GM12878 (cell line): ENCODE measurements around the gene EXD3. TPM values are rescaled to one million over a fixed set of nuclear protein-coding genes. Genes with fewer than 3 reads are reported as not detected.
A peak's percentile ranks its signal among the peaks of the same experiment; 100 is the strongest.

Source experiments
- ATAC-seq: fragments of 200-7000 bp; cut with Tn5 transposase; 3 replicates; pipeline ENCODE4 v1.9.1; 2020; ENCODE audit warnings: mild to moderate bottlenecking, moderate library complexity
- BruUV-seq: library from RNA; stranded (reverse); fragments of 400-500 nt; replicated peaks from 2 replicates; lab custom pipeline; 2021; lab: Mats Ljungman, UMichigan
- CTCF ChIA-PET: fragments of 300-600 bp; sonication (Branson Sonifier 250); formaldehyde crosslinking; extraction: SDS; loops from one replicate; lab custom pipeline; 2021; ENCODE audit warnings: inconsistent platforms; lab: Yijun Ruan, JAX
- POLR2A ChIA-PET: fragments of 350-600 bp; formaldehyde crosslinking; extraction: SDS; loops from one replicate; lab custom pipeline; 2021; ENCODE audit warnings: inconsistent platforms; lab: Charles Lee
- RAD21 ChIA-PET: fragments of 300-600 bp; sonication (Branson Sonifier 250); formaldehyde crosslinking; loops from one replicate; lab custom pipeline; 2023; ENCODE audit warnings: antibody characterized with exemption; ENCODE audit not compliant: unreplicated experiment; lab: Charles Lee
- SMC1A ChIA-PET: fragments of 300-600 bp; sonication (Branson Sonifier 250); formaldehyde crosslinking; loops from one replicate; lab custom pipeline; 2023; ENCODE audit not compliant: unreplicated experiment, uncharacterized antibody; lab: Charles Lee
- DNase-seq: peaks from one replicate; pipeline ENCODE4 v3.0.0-alpha.2; 2011; ENCODE audit warnings: low read depth, low spot score
- FAIRE-seq: peaks from 3 replicates; lab custom pipeline; 2011; peaks lifted over from hg19 to GRCh38; lab: Jason Lieb, UNC
- H2AFZ ChIP-seq: 2 replicates; pipeline ENCODE4 v1.6.0; 2011; ENCODE audit warnings: low read depth, low read length, control low read depth; ENCODE audit not compliant: control insufficient read depth
- H3K27ac ChIP-seq: 2 replicates; pipeline ENCODE4 v1.5.1; 2011; ENCODE audit warnings: control low read depth; ENCODE audit not compliant: control insufficient read depth, insufficient read depth
- H3K27me3 ChIP-seq, 2 experiments: replicated peaks in 1 of 2; 2 replicates each; pipeline versions ENCODE4 v1.6.0 to v1.6.1; 2011; ENCODE audit warnings: low read length in 1 of 2; ENCODE audit not compliant: control insufficient read depth in 2 of 2, insufficient read depth in 2 of 2
- H3K36me3 ChIP-seq, 2 experiments: 2 replicates each; pipeline ENCODE4 v1.5.1; 2011; ENCODE audit warnings: low read length in 1 of 2; ENCODE audit not compliant: control insufficient read depth in 2 of 2, insufficient read depth in 2 of 2
- H3K4me1 ChIP-seq: 2 replicates; pipeline ENCODE4 v1.6.1; 2011; ENCODE audit warnings: mild to moderate bottlenecking, low read length, moderate library complexity, mixed read lengths; ENCODE audit not compliant: control insufficient read depth, insufficient read depth
- H3K4me2 ChIP-seq: 2 replicates; pipeline ENCODE4 v1.6.0; 2011; ENCODE audit warnings: control low read depth; ENCODE audit not compliant: control insufficient read depth, insufficient read depth
- H3K4me3 ChIP-seq: fragments of 200-600 bp; sonication (generic); 2 replicates; pipeline ENCODE4 v1.5.1; 2016
- H3K79me2 ChIP-seq: 2 replicates; pipeline ENCODE4 v1.6.0; 2011; ENCODE audit warnings: low read length; ENCODE audit not compliant: control insufficient read depth, insufficient read depth
- H3K9ac ChIP-seq: 2 replicates; pipeline ENCODE4 v1.8.0; 2011; ENCODE audit warnings: low read length, control low read depth, mixed read lengths; ENCODE audit not compliant: control insufficient read depth, insufficient read depth
- H3K9me3 ChIP-seq: replicated peaks from 3 replicates; pipeline ENCODE4 v1.5.1; 2011; ENCODE audit warnings: mild to moderate bottlenecking, low read length; ENCODE audit not compliant: control insufficient read depth, insufficient read depth
- H4K20me1 ChIP-seq: 2 replicates; pipeline ENCODE4 v1.6.0; 2011; ENCODE audit not compliant: control insufficient read depth, insufficient read depth
- CBFB ChIP-seq: IDR thresholded peaks from 2 replicates; pipeline ENCODE4 v1.6.1; 2016; ENCODE audit warnings: antibody characterized with exemption, low read depth
- IKZF1 ChIP-seq: fragments of 450-650 bp; conservative IDR thresholded peaks from 2 replicates; pipeline ENCODE4 v1.6.1; 2017; ENCODE audit warnings: antibody characterized with exemption, mild to moderate bottlenecking
- IKZF2 ChIP-seq, 2 experiments: fragments of 450-650 bp; IDR thresholded peaks; 2 replicates each; pipeline ENCODE4 v1.6.1; 2017; ENCODE audit warnings: mild to moderate bottlenecking in 2 of 2, moderate library complexity in 2 of 2
- NKRF ChIP-seq: fragments of 450-650 bp; conservative IDR thresholded peaks from 2 replicates; pipeline ENCODE4 v1.6.1; 2017; ENCODE audit warnings: mild to moderate bottlenecking, moderate library complexity
- PML ChIP-seq: IDR thresholded peaks from 2 replicates; pipeline ENCODE4 v1.6.1; 2012; ENCODE audit warnings: low read length, inconsistent platforms
- TBL1XR1 ChIP-seq: IDR thresholded peaks from 2 replicates; pipeline ENCODE4 v1.6.1; 2012; ENCODE audit warnings: low read depth, low read length, improper control_type of control experiment
- WGBS: methylation state at CpG from one replicate; pipeline ENCODE4 v1.1.6; 2016; ENCODE audit warnings: low lambda C conversion rate; ENCODE audit not compliant: insufficient replicate concordance, insufficient coverage; ENCODE audit errors: missing lambda C conversion rate; 5-methylcytosine and 5-hydroxymethylcytosine counted together
- in situ Hi-C: fragments of 300-500 bp; cut with MboI; formaldehyde crosslinking; loops from 9 replicates; pipeline ENCODE4 v1.14.3; 2018; ENCODE audit warnings: mixed read lengths
- intact Hi-C: fragments of 100-400 bp; cut with micrococcal nuclease; formaldehyde crosslinking; loops from one replicate; pipeline ENCODE4 v1.14.2; 2022; ENCODE audit not compliant: unreplicated experiment
- polyA plus RNA-seq, 11 experiments: library from polyadenylated mRNA; depleted of rRNA in 4 of 11; unstranded in 6 of 11; stranded (reverse) in 5 of 11; fragments of >200 nt; fragmentation: Nextera tagmentation in 4 of 11; fragmentation: Illumina TruSeq in 1 of 11; extraction: Ambion mirVana in 4 of 11; extraction: Trizol in 1 of 11; gene quantifications; 1 replicate in 1 of 11; 2 replicates in 10 of 11; pipeline versions ENCODE4 v1.2.1 to v1.2.3, GENCODE V29; 2011 to 2016; ENCODE audit warnings: inconsistent platforms in 2 of 11, missing spikeins in 2 of 11, low read depth in 1 of 11
- total RNA-seq, 4 experiments: library from RNA; depleted of rRNA in 3 of 4; stranded (reverse); fragments of >200 nt in 3 of 4; fragmentation: Illumina TruSeq in 1 of 4; extraction: Trizol in 1 of 4; gene quantifications; 2 replicates each; pipeline versions ENCODE4 v1.2.1 to v1.2.3, GENCODE V29; 2013 to 2021

The EXD3 gene
- total and polyA plus RNA-seq, 10 of the 15 experiments (the other 5 are each of a cell fraction or from before 2014, with no cell fraction given) = 0.21 to 7.1 (median 3.6) TPM

- RAD21 ChIA-PET = no interaction called here
- intact Hi-C loops (loop anchor here (10.0 kb wide), 1 partner anchor 62 kb away; no protein-coding TSS in a partner anchor), in situ Hi-C loops (no loop called here)
- peak overlapping the region; percentile 73 for H2AFZ ChIP-seq
- H3K36me3 ChIP-seq = no peaks in the 10 kb centered on the region
- no peak for ATAC-seq
- no peak overlapping the region for H3K4me3 ChIP-seq
- H3K27ac ChIP-seq = peak overlapping the region; percentile 22; the same call in 1 of the 2 replicates
- CTCF ChIA-PET = no interaction called here
- peak overlapping the region; percentile 78 for H3K4me2 ChIP-seq
- 86% methylated on average over 25 of the region's 25 CpGs for WGBS
- no peaks in the 10 kb centered on the region for H3K27me3 ChIP-seq
- DNase-seq = no peak
- no peak for FAIRE-seq
- no peaks in the 10 kb centered on the region for H3K9me3 ChIP-seq
- SMC1A ChIA-PET = no interaction called here
- peaks cover 9% of the 10 kb centered on the region for H3K79me2 ChIP-seq
- no peaks in the 10 kb centered on the region for H4K20me1 ChIP-seq
- POLR2A ChIA-PET = no interaction called here
- no TSS peak for BruUV-seq
- peak overlapping the region; percentile 1; the same call in 1 of the 2 replicates for H3K9ac ChIP-seq
- TF ChIP-seq TBL1XR1 (no peak), PML (no peak), CBFB (no peak), IKZF2 (IDR thresholded peaks at IDR 0.05) (no peak), IKZF1 (no peak), NKRF (no peak)
- H3K4me1 ChIP-seq = peaks cover 26% of the 10 kb centered on the region
Observed at GRCh38 chr9:137462396-137462985, 39.5 kb upstream of the EXD3 start.
